ENCODE measurements around the gene A1CF.
"Not testable (repeated sequence)": the region's sequence is repeated elsewhere in the genome, so short reads cannot be mapped to it uniquely, and the experiment has no call there.

DNA sequence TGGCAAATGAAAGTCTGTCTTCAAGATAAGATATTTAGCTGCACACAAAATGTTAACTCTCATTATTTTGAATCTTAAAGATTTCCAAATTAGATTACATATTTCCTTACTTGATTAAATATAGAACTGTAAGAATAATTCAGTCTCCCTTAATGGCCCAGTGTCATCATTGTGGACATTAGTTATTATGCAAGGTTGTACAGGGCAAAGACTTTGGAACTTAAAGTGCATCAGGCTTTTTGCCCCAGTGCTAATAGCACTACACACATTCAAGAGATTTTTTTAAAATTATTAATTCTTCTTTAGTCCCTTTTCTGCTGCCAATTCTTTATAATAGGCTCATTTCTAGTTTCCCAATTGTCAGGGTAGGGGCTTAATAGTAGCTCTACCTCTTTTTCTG is 103.4 kb downstream of the A1CF start:
- TF ChIP-seq, protein P1, sequence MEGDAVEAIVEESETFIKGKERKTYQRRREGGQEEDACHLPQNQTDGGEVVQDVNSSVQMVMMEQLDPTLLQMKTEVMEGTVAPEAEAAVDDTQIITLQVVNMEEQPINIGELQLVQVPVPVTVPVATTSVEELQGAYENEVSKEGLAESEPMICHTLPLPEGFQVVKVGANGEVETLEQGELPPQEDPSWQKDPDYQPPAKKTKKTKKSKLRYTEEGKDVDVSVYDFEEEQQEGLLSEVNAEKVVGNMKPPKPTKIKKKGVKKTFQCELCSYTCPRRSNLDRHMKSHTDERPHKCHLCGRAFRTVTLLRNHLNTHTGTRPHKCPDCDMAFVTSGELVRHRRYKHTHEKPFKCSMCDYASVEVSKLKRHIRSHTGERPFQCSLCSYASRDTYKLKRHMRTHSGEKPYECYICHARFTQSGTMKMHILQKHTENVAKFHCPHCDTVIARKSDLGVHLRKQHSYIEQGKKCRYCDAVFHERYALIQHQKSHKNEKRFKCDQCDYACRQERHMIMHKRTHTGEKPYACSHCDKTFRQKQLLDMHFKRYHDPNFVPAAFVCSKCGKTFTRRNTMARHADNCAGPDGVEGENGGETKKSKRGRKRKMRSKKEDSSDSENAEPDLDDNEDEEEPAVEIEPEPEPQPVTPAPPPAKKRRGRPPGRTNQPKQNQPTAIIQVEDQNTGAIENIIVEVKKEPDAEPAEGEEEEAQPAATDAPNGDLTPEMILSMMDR (IDR thresholded peaks at IDR 0.05): not testable (repeated sequence)
- not testable (repeated sequence) for TF ChIP-seq SIN3A (IDR thresholded peaks at IDR 0.05; ENCODE audit: borderline replicate concordance, insufficient read depth, low read depth, low read length); POLR2AphosphoS5 (IDR thresholded peaks at IDR 0.05; ENCODE audit: low read depth, low read length)

Data from Panc1 (cell line).